ENCODE data around the gene HMOX2. TPM values are rescaled to one million over a fixed set of nuclear protein-coding genes. Genes with fewer than 3 reads are reported as not detected.

The HMOX2 gene
- total and polyA plus RNA-seq, 3 donors from 2014 or later = 67.3 to 216 (median 92.0) TPM

DNA sequence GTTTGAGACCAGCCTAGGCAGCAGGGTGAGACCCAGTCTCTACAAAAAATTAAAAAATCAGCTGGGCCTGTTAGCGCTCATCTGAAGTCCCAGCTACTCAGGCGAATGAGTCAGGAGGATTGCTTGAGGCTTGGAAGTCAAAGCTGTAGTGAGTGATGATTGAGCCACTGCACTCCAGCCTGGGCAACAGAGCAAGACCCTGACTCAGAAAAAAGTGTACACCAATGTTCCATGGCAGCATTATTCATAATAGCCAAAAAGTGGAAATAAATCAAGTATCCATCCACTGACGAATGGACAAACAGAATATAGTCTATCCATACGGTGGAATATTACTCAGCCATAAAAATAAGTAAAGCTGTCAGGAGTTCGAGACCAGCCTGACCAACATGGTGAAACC is 4.3 kb upstream of the HMOX2 start:
- intact Hi-C loops (cut with DNase I; ENCODE audit: low total_unique reads) = no loop called here
- 91 to 95% methylated on average over 5 of the region's 5 CpGs for WGBS, 2 donors

DNA sequence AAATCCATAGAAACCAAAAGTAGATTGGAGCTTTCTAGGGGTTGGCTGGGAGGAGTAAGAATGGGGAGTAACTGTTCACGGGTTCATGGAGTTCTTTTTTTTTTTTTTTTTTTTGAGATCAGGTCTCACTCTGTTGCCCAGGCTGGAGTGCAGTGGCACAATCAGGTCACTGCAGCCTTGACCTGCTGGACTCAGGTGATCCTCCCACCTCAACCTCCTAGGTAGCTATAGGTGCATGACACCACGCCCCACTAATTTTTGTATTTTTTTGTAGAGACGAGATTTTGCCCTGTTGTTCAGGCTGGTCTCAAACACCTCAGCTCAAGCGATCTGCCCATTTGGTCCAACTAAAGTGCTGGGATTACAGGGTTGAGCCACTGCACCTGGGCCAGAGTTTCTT is 3.3 kb upstream of the HMOX2 start:
- no peaks in the 10 kb centered on the region for H3K27me3 ChIP-seq
- no peaks in the 10 kb centered on the region for H3K36me3 ChIP-seq (ENCODE audit: low read depth, missing control alignments)
- WGBS, 2 donors = 54 to 55% methylated on average over 4 of the region's 4 CpGs
- DNase-seq = no peak
- H3K4me1 ChIP-seq = peaks cover 10% of the 10 kb centered on the region
- H3K4me3 ChIP-seq = no peak overlapping the region
- TF ChIP-seq POLR2A (IDR thresholded peaks at IDR 0.05) = no peak
- TF ChIP-seq, protein P1, sequence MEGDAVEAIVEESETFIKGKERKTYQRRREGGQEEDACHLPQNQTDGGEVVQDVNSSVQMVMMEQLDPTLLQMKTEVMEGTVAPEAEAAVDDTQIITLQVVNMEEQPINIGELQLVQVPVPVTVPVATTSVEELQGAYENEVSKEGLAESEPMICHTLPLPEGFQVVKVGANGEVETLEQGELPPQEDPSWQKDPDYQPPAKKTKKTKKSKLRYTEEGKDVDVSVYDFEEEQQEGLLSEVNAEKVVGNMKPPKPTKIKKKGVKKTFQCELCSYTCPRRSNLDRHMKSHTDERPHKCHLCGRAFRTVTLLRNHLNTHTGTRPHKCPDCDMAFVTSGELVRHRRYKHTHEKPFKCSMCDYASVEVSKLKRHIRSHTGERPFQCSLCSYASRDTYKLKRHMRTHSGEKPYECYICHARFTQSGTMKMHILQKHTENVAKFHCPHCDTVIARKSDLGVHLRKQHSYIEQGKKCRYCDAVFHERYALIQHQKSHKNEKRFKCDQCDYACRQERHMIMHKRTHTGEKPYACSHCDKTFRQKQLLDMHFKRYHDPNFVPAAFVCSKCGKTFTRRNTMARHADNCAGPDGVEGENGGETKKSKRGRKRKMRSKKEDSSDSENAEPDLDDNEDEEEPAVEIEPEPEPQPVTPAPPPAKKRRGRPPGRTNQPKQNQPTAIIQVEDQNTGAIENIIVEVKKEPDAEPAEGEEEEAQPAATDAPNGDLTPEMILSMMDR (IDR thresholded peaks at IDR 0.05) = no peak
- intact Hi-C loops (cut with DNase I; ENCODE audit: low total_unique reads) = no loop called here
- H3K9me3 ChIP-seq = no peaks in the 10 kb centered on the region
- no peak overlapping the region for H3K27ac ChIP-seq

More for the DNA sequence above, 4.3 kb upstream of the HMOX2 start:
- no peak overlapping the region for H3K27ac ChIP-seq
- TF ChIP-seq POLR2A (IDR thresholded peaks at IDR 0.05) = no peak
- TF ChIP-seq, protein P1 (IDR thresholded peaks at IDR 0.05) = no peak
- H3K4me1 ChIP-seq = peaks cover 10% of the 10 kb centered on the region
- no peak for DNase-seq
- no peaks in the 10 kb centered on the region for H3K36me3 ChIP-seq (ENCODE audit: low read depth, missing control alignments)
- no peak overlapping the region for H3K4me3 ChIP-seq
- H3K27me3 ChIP-seq = no peaks in the 10 kb centered on the region
- no peaks in the 10 kb centered on the region for H3K9me3 ChIP-seq

DNA sequence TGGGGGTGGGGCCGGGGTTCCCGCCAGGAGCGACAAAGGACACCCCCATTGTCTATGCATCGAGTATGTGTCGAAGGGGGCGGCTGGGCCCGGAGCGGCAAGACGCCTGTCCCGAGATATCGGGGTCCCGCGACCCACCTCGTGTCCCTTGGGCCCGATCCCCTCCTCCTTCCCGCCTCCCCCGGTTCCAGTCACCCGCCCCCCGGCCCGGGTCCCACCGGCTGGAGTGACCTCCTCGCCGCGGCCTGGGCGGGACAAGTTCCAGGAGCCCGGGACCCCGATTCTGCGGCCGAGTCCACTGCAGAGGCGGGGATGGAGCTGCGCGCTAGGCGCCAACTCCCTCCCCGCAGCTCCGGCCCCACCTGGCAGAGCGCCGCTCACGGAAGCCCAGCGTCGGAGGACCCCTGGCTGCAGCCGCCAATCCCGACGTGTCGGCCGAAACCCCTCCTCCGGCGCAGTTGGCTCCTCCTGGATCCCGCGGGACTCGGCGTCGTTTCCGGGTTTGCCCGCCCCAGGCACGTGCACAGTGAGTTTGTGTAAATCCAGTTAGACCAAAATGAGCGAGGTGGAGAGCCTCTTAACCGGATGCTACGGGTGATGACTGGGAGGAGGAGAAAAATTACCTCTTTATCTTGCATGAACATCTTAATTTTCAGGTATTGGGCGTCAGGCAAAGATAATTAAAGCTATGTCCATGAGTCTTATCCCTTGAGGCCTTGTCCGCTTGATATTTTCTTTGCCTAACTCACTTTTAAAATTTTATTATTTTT is 1.8 kb upstream of the HMOX2 start, which contains the start of gene NMRAL1:
Gene NMRAL1 (minus strand): TSS at position 434 of the 770 bp plus-strand sequence. CDS start 493 bp downstream, outside the sequence.
- 5% methylated on average over 13 to 22 of the region's 60 CpGs for WGBS, 2 donors
- DNase-seq = peak; percentile 90
- TF ChIP-seq, protein P1 (IDR thresholded peaks at IDR 0.05) = no peak
- TF ChIP-seq POLR2A (IDR thresholded peaks at IDR 0.05) = no peak
- no peaks in the 10 kb centered on the region for H3K9me3 ChIP-seq
- H3K27me3 ChIP-seq = no peaks in the 10 kb centered on the region
- H3K36me3 ChIP-seq (ENCODE audit: low read depth, missing control alignments) = no peaks in the 10 kb centered on the region
- peaks cover 10% of the 10 kb centered on the region for H3K4me1 ChIP-seq
- H3K27ac ChIP-seq = peak within 1 kb of the TSS; percentile 66 to 84
- H3K4me3 ChIP-seq = peak within 1 kb of the TSS; percentile 72 to 81
- intact Hi-C loops (cut with DNase I; ENCODE audit: low total_unique reads) = no loop called here

DNA sequence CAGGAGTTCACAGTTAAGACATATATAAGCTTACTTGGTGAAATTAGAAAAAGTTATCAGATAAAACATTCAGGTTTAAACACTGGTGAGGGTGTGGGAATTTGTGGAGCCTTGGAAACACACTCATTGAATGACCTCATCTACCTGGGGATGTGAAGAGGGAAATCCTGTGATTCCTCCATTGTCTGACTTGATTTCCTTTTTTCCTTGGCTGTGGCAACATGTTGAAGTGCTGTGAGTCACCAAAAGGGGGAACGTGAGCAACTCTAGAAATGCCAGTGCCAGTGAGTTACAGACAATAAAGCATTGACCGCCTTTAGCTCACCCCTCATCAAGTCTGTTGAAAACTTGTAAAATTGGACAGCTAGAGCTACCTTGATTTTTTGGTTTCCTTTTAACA is 1.8 kb downstream of the HMOX2 start:
- Histone ChIP-seq H3K4me1 (peaks cover 15% of the 10 kb centered on the region), H3K9me3 (no peaks in the 10 kb centered on the region), H3K27me3 (no peaks in the 10 kb centered on the region), H3K4me3 (no peak overlapping the region), H3K27ac (no peak overlapping the region), H3K36me3 (ENCODE audit: low read depth, missing control alignments) (no peaks in the 10 kb centered on the region)
- intact Hi-C loops (cut with DNase I; ENCODE audit: low total_unique reads) = no loop called here
- WGBS, 2 donors = 76% methylated on average over 2 of the region's 2 CpGs
- DNase-seq = no peak
- TF ChIP-seq POLR2A (IDR thresholded peaks at IDR 0.05) = no peak
- TF ChIP-seq, protein P1 (IDR thresholded peaks at IDR 0.05) = no peak

DNA sequence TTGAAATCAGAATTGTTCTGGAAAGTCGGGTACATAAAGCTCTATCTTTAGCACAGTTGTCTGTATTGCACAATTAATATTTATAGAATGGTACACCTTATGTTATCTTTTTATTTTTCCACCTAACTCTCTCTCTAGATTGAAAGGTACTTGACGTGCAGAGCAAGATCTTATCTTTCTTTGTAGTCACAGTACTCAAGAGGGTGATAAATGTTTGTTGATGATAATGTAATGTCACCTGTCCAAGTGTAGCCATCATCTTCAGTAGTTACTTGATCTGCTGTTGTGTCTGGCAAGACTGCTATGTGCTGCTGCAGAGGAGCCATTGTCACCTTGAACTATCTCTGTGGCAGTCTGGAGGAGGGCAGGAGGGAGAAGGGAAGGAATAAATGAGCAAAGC is 5.3 kb downstream of the HMOX2 start:
- Histone ChIP-seq H3K36me3 (ENCODE audit: low read depth, missing control alignments) (no peaks in the 10 kb centered on the region), H3K27ac (no peak overlapping the region), H3K4me1 (peaks cover 17% of the 10 kb centered on the region), H3K9me3 (no peaks in the 10 kb centered on the region), H3K4me3 (no peak overlapping the region), H3K27me3 (no peaks in the 10 kb centered on the region)
- intact Hi-C loops (cut with DNase I; ENCODE audit: low total_unique reads) = no loop called here
- TF ChIP-seq, protein P1 (IDR thresholded peaks at IDR 0.05) = no peak
- TF ChIP-seq POLR2A (IDR thresholded peaks at IDR 0.05) = no peak
- no peak for DNase-seq
- 36 to 41% methylated on average over 2 of the region's 2 CpGs for WGBS, 2 donors
